ENCODE results near the gene MRPL1.

MRPL1 gene

DNA sequence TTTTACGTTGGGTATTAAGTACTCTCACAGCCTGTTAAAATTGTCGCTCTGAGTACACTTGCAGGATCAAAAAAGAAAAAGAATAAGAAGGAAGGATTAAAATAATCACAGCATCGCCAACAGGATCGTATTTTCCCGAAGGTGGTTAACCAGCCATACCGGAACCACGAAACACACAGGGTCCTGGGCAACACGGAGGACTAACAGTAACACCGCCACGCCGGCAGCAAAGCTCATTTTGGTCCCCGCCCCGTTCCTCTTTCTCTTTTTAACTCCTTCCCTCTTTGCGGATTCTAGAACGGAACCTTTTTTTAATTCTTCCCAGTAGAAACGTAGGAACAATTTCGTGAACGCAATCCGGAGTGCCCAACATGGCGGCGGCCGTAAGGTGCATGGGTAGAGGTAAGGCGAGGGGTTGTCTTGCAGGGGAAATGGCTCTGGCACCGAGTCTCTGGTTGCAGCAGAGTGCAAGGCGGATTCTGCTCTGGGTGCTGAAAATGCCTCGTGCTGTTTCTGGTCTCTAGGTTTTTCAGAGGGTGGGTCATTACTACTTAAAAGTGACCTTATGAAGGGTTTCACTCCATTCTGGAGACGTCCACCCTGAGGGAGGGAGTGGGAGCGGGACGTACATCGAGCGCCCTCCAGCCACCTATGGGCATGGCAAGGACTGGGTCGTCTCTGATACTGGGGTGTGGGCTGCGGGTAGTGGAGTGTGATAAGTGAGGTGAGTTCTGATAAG is at the start of gene MRPL1:
TSS of gene MRPL1 (plus strand) at position 353 of the 739 bp plus-strand sequence. CDS start at position 372, 19 bp downstream.
- DNase-seq: peak; percentile 96
- in situ Hi-C loops (cut with HindIII; ENCODE audit: low pct_ligation_motif_present, low pct_unique_long_range_greater_than_20kb, low sequenced_read_pairs): no loop called here

- DNase-seq: no peak
- in situ Hi-C loops (cut with HindIII; ENCODE audit: low pct_ligation_motif_present, low pct_unique_long_range_greater_than_20kb, low sequenced_read_pairs): no loop called here
Measured at GRCh38 chr4:77815636-77816035, 47.0 kb upstream of the MRPL1 start.

DNA sequence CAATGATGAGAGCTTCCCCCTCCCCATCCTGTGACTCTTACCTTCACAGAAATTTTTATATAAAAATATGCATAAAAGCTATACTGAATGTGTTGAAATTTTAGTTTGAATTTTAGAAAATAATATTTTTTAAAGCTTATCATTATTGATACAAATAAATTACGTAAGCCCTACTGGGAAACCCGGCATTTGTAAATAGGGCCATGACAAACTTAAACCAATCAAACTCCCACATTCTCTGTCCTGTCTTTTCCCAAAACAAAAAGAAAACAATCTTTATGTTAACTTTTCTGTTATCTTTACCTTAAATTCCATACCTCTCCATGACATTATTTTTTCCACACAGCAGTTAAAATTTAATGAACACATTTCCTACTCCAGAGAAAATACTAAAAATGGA is 46.1 kb upstream of the MRPL1 start:
- DNase-seq: no peak
- in situ Hi-C loops (cut with HindIII; ENCODE audit: low pct_ligation_motif_present, low pct_unique_long_range_greater_than_20kb, low sequenced_read_pairs): no loop called here

GRCh38 chr4:77817304-77818072 is 45.1 kb upstream of the MRPL1 start:
- peak; percentile 47 for DNase-seq
- in situ Hi-C loops (cut with HindIII; ENCODE audit: low pct_ligation_motif_present, low pct_unique_long_range_greater_than_20kb, low sequenced_read_pairs): no loop called here

DNA sequence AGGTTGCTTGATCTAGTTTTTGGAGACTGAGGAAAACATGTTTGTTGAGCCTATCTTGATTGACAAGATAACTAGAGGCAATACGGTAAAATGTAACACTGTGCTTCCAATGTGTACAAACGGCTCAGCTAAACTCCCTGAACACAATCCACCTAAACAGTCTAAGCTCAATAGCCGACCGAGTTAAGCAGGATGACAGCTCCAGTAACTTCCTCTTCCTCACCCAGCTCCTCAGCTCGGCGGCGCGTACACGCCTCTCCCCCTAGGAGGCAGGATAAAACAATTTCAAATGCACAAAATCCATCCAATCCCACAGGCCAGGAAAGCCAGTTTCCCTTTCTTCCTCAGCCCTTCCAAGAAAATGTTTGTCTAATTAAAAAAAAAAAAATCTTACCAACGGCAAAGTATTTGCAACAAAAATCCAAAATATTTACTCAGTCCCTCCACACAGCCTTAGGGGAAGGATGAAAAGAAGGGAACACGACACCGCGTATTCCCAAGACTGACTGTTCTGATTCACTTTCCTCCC is 44.5 kb upstream of the MRPL1 start:
- peak; percentile 83 for DNase-seq
- in situ Hi-C loops (cut with HindIII; ENCODE audit: low pct_ligation_motif_present, low pct_unique_long_range_greater_than_20kb, low sequenced_read_pairs): no loop called here

GRCh38 chr4:77818602-77819403 is 43.8 kb upstream of the MRPL1 start, which contains the start of gene CNOT6L:
TSS of gene CNOT6L (minus strand) at chr4:77819368. CDS start at chr4:77819308, 60 bp downstream.
- peak; percentile 71 for DNase-seq
- in situ Hi-C loops (cut with HindIII; ENCODE audit: low pct_ligation_motif_present, low pct_unique_long_range_greater_than_20kb, low sequenced_read_pairs): no loop called here

DNA sequence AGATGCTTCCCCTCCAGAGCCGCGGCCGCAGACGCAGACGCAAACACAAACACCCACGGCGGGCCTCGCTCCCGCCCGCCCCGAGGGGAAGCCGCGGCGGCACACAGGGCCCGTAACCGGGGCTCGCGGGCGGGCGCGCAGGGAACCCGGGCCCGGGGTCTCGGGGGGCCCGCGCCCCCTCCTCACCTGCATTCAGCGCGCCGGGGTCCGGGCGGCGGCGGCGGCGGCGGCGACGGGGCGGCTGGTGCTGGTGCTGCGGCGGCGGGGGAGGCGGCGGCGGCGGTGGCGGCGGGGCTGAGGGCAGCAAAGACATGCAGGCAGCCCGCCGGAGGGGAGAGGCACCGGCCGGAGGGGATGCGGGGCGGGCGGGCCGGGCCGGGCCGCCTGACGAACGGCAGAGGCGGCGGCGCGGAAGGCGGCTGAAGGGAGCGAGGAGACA is 43.2 kb upstream of the MRPL1 start:
- no peak for DNase-seq
- in situ Hi-C loops (cut with HindIII; ENCODE audit: low pct_ligation_motif_present, low pct_unique_long_range_greater_than_20kb, low sequenced_read_pairs): no loop called here

GRCh38 chr4:77819843-77820648 is 42.6 kb upstream of the MRPL1 start:
- in situ Hi-C loops (cut with HindIII; ENCODE audit: low pct_ligation_motif_present, low pct_unique_long_range_greater_than_20kb, low sequenced_read_pairs): no loop called here
- DNase-seq: peak; percentile 79

- in situ Hi-C loops (cut with HindIII; ENCODE audit: low pct_ligation_motif_present, low pct_unique_long_range_greater_than_20kb, low sequenced_read_pairs): no loop called here
- no peak for DNase-seq
Measured at GRCh38 chr4:77820649-77821561, 41.7 kb upstream of the MRPL1 start.

DNA sequence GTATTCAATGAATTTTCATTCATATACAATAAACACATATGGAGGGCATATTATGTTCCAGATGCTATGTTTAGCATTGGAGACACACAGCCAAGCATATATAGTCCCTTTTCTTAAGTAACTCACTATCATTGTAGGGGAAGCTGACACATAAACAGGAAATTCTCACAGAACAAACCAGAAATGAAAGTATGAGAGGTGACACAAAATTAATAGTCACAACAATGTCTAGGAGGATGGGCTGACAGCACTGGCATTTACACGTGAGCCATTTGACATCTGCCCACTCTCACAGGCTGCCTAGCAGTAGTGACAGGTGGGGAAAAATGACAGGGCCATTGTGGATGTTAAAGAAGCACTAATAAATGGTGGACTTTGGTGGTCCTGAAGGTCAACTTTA is 40.9 kb upstream of the MRPL1 start:
- in situ Hi-C loops (cut with HindIII; ENCODE audit: low pct_ligation_motif_present, low pct_unique_long_range_greater_than_20kb, low sequenced_read_pairs): no loop called here

DNA sequence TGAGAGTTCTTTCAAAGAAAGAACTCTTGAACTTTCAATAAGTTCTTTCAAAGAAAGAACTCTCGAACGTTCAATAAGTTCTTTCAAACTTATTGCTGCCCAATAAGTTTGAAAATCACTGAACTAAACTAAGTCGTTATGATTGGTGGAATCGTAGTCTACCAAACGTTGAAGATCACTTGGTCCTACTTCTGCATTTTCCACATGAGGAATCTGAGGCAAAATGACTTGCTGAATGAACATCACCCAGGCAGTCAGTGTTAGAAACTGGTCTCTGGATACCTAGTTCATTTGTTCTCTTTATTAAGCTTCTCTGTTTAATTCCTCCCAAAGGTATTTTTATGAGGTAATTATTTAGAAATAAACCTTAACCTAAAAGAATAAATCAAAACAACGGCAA is 36.4 kb upstream of the MRPL1 start:
- in situ Hi-C loops (cut with HindIII; ENCODE audit: low pct_ligation_motif_present, low pct_unique_long_range_greater_than_20kb, low sequenced_read_pairs): no loop called here

More for the DNA sequence above, 40.9 kb upstream of the MRPL1 start:
- no peak for DNase-seq

GRCh38 chr4:77827343-77827742 is 35.3 kb upstream of the MRPL1 start:
- in situ Hi-C loops (cut with HindIII; ENCODE audit: low pct_ligation_motif_present, low pct_unique_long_range_greater_than_20kb, low sequenced_read_pairs): no loop called here
- no peak for DNase-seq

More for the DNA sequence above, 36.4 kb upstream of the MRPL1 start:
- DNase-seq: no peak

DNA sequence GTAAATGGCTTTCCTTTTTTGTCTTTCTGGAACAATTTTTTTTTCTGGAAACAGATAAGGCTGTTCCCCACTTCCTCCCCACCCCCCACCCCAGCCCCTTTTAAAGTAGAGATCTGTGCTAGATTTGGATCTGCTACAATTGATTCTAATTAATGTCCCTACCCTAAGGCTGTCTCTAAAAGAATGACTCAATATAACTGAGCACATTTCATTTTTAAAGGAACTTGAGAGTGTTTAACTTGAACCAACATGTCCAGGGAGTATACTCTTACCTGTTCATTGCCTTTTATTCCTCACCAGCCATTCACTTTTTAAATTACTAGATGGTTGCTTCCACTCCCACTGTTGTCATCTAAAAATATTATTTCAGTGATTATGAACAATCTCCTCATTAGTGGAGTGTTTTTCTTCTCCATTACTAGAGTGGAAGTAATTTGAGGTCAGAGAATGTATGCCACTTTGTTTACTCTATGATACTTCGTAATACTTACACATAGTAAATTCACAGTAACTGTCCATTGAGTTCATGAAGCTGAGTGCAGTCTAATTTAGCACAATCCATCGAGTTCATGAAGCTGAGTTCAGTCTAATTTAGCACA is 29.4 kb upstream of the MRPL1 start:
- DNase-seq: no peak

GRCh38 chr4:77834403-77834802 is 28.2 kb upstream of the MRPL1 start:
- in situ Hi-C loops (cut with HindIII; ENCODE audit: low pct_ligation_motif_present, low pct_unique_long_range_greater_than_20kb, low sequenced_read_pairs): no loop called here
- no peak for DNase-seq

More for the DNA sequence above, 29.4 kb upstream of the MRPL1 start:
- in situ Hi-C loops (cut with HindIII; ENCODE audit: low pct_ligation_motif_present, low pct_unique_long_range_greater_than_20kb, low sequenced_read_pairs): no loop called here

DNA sequence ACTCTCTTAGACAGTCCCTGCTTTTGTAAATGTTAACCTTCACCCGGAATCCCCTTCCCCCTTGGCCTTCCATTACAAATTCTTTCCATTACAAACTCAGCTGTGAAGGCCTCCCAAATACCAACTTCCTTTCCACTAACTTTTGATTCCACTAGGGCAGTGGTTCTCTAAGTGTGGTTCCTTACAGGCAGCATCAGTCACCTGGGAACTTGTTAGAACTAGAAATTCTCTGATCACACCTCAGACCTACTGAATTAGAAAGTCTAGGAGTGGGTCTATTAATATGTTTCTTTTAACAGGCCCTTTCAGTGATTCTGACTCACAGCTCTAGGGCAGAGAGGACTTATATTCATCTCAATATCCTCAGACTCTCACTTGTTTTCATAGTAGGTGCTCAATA is 19.0 kb upstream of the MRPL1 start:
- DNase-seq: peak; percentile 1
- in situ Hi-C loops (cut with HindIII; ENCODE audit: low pct_ligation_motif_present, low pct_unique_long_range_greater_than_20kb, low sequenced_read_pairs): no loop called here

DNA sequence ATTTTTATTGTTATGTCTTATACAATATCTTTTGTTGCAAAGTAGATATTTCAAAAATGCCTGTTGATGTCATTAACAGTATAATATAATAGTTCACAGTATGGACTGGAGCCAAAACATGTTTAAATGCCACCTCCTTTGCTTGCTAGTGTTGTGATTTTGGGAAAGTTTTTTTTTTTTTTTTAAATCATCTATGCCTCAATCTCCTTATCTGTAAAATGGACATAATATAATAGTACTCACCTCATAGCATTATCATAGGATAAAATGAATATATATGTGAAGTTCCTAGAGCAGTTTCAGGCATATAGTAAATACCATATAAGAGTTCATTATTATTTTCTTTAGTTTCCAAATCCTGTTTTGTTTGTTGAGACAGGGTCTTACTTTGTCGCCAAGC is 18.3 kb upstream of the MRPL1 start:
- DNase-seq: no peak
- in situ Hi-C loops (cut with HindIII; ENCODE audit: low pct_ligation_motif_present, low pct_unique_long_range_greater_than_20kb, low sequenced_read_pairs): no loop called here

DNA sequence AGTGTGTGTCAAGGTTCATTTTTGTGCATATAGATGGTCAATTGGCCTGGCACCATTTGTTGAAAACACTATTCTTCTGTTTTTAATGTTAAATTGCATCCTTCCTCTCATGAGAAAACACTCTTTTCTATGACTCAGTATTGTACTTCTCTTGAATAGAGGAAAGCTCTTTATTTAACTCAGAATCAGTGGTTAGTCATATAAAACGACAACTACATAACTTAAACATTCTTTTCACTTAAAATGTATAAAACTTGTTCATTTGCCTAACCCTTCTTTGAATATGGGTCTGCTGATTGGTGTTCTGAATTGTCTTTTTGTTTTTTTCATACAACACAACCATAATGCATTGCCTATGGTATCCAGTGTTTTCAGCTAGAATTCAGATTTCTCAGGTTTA is 17.2 kb upstream of the MRPL1 start:
- no peak for DNase-seq
- in situ Hi-C loops (cut with HindIII; ENCODE audit: low pct_ligation_motif_present, low pct_unique_long_range_greater_than_20kb, low sequenced_read_pairs): no loop called here
